Left cardiac atrium (tissue), 4 donors: Measurements from ENCODE around the gene DYNLT4. TPM values are rescaled to one million over a fixed set of nuclear protein-coding genes. Genes with fewer than 3 reads are reported as not detected.
"Not testable (repeated sequence)": the region's sequence is repeated elsewhere in the genome, so short reads cannot be mapped to it uniquely, and the experiment has no call there.

Experiments used
- ATAC-seq, 2 donors: fragments of 200-7000 bp; cut with Tn5 transposase; one replicate each; pipeline ENCODE4 v1.9.1; 2020; ENCODE audit warnings: mild to moderate bottlenecking in 2 of 2, moderate library complexity in 2 of 2
- DNase-seq: peaks from one replicate; pipeline ENCODE4 v3.0.0-alpha.2; 2020
- intact Hi-C, 2 donors: fragments of 100-400 bp; cut with DNase I; formaldehyde crosslinking; loops; one replicate each; pipeline versions ENCODE4 v1.14.1 to v1.15.1; 2022 to 2023
- long read RNA-seq: library from polyadenylated mRNA; unstranded; transcript quantifications from one replicate; pipeline ENCODE4 v2.0.0, GENCODE V29; 2021
- total RNA-seq, 2 donors: library from RNA; stranded (reverse); fragmentation: NEBNext Ultra II Directional; extraction: Animal tissue kit (Norgen Biotek cat#: 25700); gene quantifications; one replicate each; pipeline ENCODE4 v1.2.1, GENCODE V29; 2021
- donor health status: DM: no; HTN: yes; CAD: no.
- donor health status: DM: no; HTN: yes; CAD: no; lungs with severe emphysema.
- donor health status: DM: yes; HTN: yes; CAD: no.
- donor health status: Dilated cardiomyopathy.

The DYNLT4 gene
- under 1 TPM; 0.71 to 0.79 TPM for total RNA-seq
- long read RNA-seq = 0 reads

GRCh38 chr1:44806704-44807363 lies at the start of gene DYNLT4:
DYNLT4 (minus strand) TSS chr1:44807351; CDS start chr1:44806668, 683 bp downstream.
- DNase-seq (no peak), ATAC-seq (no peak)
- intact Hi-C loops = no loop called here

- intact Hi-C loops = no loop called here
- DNase-seq (no peak), ATAC-seq (no peak)
Measured at GRCh38 chr1:44855742-44856141, 48.6 kb upstream of the DYNLT4 start.

- no peak for DNase-seq
- intact Hi-C loops = no loop called here
- no peak for ATAC-seq
Measured at GRCh38 chr1:44854970-44855369, 47.8 kb upstream of the DYNLT4 start.

- DNase-seq (no peak), ATAC-seq (no peak)
Measured at GRCh38 chr1:44853201-44853600, 46.0 kb upstream of the DYNLT4 start.

GRCh38 chr1:44851308-44851707 lies 44.2 kb upstream of the DYNLT4 start:
- intact Hi-C loops = no loop called here
- DNase-seq (no peak), ATAC-seq (no peak)

More at GRCh38 chr1:44853201-44853600, 46.0 kb upstream of the DYNLT4 start:
- intact Hi-C loops = no loop called here

DNA sequence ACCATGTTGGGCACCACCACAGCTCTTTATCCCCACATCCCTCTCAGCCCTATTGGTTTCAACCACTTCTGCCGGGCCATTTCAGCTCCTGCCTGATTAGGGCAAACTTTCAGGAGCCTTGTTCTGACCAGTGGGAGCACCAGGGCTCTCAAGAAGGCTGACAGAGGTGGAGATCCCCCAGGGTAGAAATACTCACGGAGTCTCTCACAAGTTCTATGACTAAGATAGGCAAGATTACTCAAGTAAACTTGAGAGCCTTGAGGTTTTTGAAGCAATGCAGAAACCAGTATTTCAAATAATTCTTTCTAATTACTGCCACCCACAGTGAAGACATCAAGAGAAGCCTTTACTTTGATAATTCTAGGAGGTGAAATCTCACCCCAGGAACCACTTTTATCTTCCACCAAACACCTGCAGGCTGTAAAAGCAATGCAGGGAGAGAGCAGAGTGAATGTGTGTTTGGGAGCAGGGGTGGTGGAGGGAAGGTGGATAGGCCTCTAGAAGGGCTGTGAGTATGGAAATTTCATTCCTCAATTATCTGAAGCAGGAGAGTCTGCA lies 42.5 kb upstream of the DYNLT4 start:
- intact Hi-C loops = no loop called here
- DNase-seq = no peak
- ATAC-seq = no peak

GRCh38 chr1:44848456-44849181 lies 41.5 kb upstream of the DYNLT4 start:
- DNase-seq (no peak), ATAC-seq (peak in 1 of 2 donors; percentile 12)
- intact Hi-C loops = no loop called here

DNA sequence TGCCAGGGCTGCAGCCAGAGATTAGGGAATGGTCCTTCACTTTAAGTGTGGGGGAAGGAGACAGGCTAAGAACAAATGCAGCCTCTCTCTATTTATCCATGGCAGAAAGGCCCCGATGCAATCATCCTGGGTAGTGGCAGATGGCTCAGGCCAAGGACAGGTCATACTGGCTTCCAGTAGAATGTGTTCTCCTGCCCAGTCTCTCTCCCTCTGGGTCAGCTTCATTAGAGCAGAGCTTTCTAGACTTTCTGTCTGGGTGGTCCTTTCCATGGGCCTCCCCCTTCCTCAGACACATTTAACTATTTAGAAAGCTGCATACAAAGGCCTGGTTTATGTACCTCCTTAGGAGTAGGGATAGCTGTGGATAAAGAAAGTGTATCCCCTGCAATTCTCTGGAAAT lies 40.7 kb upstream of the DYNLT4 start:
- intact Hi-C loops = no loop called here

GRCh38 chr1:44846985-44847384 lies 39.8 kb upstream of the DYNLT4 start:
- ATAC-seq (no peak), DNase-seq (no peak)
- intact Hi-C loops = no loop called here

More for the DNA sequence above, 40.7 kb upstream of the DYNLT4 start:
- ATAC-seq = no peak
- no peak for DNase-seq

- intact Hi-C loops = no loop called here
- DNase-seq = peak; percentile 77
- peak; percentile 93 to 94 for ATAC-seq
Measured at GRCh38 chr1:44842862-44843655, 35.9 kb upstream of the DYNLT4 start, which contains the start of gene PTCH2. PTCH2 (minus strand) TSS chr1:44843253; CDS start chr1:44842932, 321 bp downstream.

DNA sequence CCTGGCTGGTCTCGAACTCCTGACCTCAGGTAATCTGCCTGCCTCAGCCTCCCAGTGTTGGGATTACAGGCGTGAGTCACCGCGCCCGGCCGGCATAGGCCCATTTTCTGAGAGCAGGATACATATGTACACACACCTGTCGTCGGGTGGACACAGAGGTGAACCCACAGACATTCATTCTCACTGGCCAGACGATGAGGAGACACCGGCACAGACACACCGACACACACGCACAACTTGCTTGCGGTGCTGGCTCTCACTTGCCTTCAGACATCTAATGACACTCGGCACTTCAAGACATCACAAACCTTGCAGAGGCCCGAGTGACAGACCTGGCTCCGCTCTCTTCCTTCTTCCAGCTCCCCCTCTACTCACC lies 35.3 kb upstream of the DYNLT4 start:
- intact Hi-C loops = no loop called here

DNA sequence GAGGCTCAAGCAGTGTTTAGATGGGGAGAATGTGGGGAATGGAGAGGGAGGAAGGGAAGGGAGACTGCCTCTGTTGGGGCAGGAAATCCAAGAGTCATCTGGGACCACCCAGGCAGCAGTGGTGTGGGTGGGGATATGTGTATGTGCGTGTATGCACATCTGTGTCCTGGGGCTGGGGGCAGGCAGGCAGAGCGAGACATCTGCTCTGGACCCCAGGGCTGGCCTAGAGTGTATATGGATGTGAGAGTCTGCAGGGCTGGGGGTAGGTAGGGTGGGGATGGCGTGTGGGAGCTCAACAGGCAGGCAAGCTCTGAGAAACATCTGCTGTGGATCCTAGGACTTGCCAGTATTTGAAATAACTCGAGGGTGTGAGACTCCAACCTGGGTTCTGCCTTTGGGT lies 32.4 kb upstream of the DYNLT4 start:
- intact Hi-C loops = loop anchor here (5.0 to 10.0 kb wide), 5 partner anchors 52 to 463 kb away; partner anchors contain the start of genes BEST4 (in 2 of the 2), HECTD3 (in 1 of the 2) and UROD (in 1 of the 2)
- no peak for DNase-seq
- no peak for ATAC-seq

More for the DNA sequence above, 35.3 kb upstream of the DYNLT4 start:
- ATAC-seq = peak in 1 of 2 donors; percentile 6
- DNase-seq = no peak

DNA sequence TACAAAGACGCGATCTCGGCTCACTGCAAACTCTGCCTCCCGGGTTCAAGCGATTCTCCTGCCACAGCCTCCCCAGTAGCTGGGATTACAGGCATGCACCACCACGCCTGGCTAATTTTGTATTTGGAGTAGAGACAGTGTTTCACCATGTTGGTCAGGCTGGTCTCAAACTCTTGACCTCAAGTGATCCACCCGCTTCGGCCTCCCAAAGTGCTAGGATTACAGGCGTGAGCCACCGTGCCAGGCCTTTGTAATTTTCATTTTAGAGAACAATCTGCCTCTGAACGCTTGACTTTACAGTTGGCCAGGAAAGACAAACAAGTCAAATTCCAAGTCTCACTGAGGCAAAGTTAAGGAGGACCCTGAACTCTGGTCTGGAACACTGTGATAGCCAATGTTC lies 31.1 kb upstream of the DYNLT4 start:
- not testable (repeated sequence) for DNase-seq, ATAC-seq
- intact Hi-C loops = loop anchor here (5.0 to 10.0 kb wide), 5 partner anchors 51 to 464 kb away; partner anchors contain the start of genes BEST4 (in 2 of the 2), HECTD3 (in 1 of the 2) and UROD (in 1 of the 2)

DNA sequence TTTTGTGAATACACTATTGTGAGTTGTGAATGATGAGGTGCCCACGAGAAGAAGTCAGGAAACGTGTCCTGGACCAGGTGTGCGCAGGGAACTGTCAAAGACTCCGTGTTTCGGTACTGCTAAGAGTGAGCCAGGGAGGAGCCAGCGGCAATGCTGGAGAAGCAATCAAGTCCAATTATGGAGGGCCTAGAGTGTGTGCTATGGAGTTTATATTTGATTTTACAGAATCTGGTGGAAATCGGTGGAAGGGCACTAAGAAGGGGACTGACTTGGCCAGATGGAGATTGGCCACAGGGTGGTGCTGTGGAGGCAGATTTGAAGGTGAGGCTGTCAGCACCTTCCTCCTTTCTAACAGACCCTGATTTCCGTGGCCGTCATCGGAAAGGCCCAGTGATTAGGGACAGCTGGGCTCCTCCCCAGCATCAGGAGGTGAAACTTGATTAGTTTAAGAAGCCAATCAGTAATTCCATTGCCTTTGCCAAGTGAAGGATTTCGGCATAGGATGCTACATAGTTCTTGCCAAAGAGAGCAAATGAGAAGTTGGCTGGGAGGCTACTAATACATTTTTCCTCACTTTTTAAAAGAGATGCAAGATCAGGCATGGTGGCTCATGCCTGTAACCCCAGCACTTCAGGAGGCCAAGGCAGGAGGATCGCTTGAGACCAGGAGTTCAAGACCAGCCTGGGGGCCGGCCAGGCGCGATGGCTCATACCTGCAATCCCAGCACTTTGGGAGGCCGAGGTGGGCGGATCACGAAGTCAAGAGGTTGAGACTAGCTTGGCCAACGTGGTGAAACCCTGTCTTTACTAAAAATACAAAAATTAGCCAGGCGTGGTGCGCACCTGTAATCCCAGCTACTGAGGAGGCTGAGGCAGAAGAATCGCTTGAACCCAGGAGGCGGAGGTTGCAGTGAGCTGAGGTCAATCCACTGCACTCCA lies 28.9 kb upstream of the DYNLT4 start:
- intact Hi-C loops = loop anchor here (5.0 to 10.0 kb wide), 5 partner anchors 49 to 466 kb away; partner anchors contain the start of genes BEST4 (in 2 of the 2), HECTD3 (in 1 of the 2) and UROD (in 1 of the 2)
- ATAC-seq (peak; percentile 82 to 86), DNase-seq (peak; percentile 92)

DNA sequence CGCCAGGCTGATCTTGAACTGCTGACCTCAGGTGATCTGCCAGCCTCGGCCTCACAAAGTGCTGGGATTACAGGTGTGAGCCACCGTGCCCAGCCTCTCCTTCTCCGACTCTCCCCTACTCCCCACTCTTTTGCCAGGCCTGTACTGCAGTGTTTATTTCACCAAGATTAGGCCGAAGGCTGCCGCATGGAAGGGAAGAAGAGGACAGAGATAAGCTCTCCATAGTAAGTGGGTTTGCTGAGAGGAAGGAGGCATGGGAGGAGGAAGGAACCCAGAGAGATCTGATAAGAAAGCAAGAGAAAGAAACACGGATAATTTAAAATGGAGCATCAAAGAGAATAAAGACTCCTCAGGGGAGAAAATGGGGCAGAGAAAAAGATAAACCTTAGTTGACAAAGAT lies 27.2 kb upstream of the DYNLT4 start:
- intact Hi-C loops = loop anchor here (10.0 kb wide), 3 partner anchors 50 to 180 kb away; partner anchors contain the start of genes BEST4 (in 1 of the 2), HECTD3 (in 1 of the 2) and UROD (in 1 of the 2)
- DNase-seq (no peak), ATAC-seq (no peak)

- DNase-seq (no peak), ATAC-seq (peak in 1 of 2 donors; percentile 27)
- intact Hi-C loops = loop anchor here (10.0 kb wide), 3 partner anchors 47 to 183 kb away; partner anchors contain the start of genes BEST4 (in 1 of the 2), HECTD3 (in 1 of the 2) and UROD (in 1 of the 2)
Measured at GRCh38 chr1:44832056-44832705, 25.0 kb upstream of the DYNLT4 start.

DNA sequence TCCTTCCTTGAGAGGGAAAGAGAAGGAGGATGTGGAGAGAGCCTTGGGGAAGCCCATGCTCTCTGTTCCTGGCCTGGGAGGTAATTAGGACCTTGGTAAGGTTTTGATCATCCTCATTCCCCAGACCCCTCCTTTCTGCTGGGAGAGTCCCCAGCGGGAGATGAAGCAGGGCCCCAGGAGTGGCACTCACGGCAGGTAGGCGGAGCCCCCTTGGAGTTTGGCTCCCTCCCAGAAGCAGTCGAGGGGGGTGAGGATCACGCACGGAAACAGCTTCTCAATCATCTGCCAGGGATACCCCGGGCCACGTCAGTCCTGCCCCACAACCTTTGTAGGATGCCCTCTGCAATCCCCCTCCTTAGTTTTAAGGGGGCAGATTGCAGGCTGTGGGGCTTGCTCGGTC lies 24.4 kb upstream of the DYNLT4 start:
- intact Hi-C loops = loop anchor here (10.0 kb wide), 3 partner anchors 47 to 183 kb away; partner anchors contain the start of genes BEST4 (in 1 of the 2), HECTD3 (in 1 of the 2) and UROD (in 1 of the 2)
- DNase-seq = no peak
- no peak for ATAC-seq
